Measurements from ENCODE around the gene RHOXF2.
"Not testable (repeated sequence)": the region's sequence is repeated elsewhere in the genome, so short reads cannot be mapped to it uniquely, and the experiment has no call there.

Gene RHOXF2

GRCh38 chrX:120147537-120147936 lies 10.9 kb upstream of the RHOXF2 start:
- DNase-seq (ENCODE audit: low read depth), result no peak
- no peak for TF ChIP-seq CTCF (conservative IDR thresholded peaks at IDR 0.05; ENCODE audit: control insufficient read depth, insufficient read depth, low read depth, low read length)
- no peak overlapping the region for H3K4me3 ChIP-seq (ENCODE audit: control insufficient read depth, low read depth, low read length)

DNA sequence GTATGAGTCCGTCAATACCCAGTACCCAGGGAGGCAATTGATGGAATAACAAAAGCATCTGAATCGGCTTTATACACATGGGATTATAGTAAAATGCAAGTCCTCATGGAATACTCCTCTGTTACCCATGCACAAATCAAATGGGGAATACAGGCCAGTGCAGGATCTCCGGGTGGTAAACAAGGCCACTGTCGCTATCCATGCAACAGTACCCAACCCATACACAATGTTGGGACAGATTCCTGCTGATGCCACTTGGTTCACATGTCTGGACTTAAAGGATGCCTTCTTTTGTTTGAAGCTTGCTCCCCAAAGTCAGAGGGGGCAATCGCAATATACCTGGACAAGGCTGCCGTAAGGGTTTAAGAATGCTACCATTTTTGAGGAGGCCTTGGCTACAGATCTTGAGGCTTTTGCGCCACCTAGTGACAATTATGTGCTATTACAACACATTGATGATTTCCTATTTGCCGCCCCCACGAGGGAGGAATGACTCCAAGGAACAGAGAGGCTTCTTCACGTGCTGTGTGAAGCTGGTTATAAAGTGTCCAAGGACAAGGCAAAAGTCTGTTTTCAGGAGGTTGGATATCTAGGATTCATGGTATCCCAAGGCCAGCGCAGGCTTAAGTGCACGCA lies 8.2 kb upstream of the RHOXF2 start:
- DNase-seq (ENCODE audit: low read depth); H3K4me3 ChIP-seq (ENCODE audit: control insufficient read depth, low read depth, low read length): not testable (repeated sequence)

- DNase-seq (ENCODE audit: low read depth); H3K4me3 ChIP-seq (ENCODE audit: control insufficient read depth, low read depth, low read length): not testable (repeated sequence)
Measured at GRCh38 chrX:120159086-120159485, 673 bp downstream of the RHOXF2 start.

- DNase-seq (ENCODE audit: low read depth); H3K4me3 ChIP-seq (ENCODE audit: control insufficient read depth, low read depth, low read length): not testable (repeated sequence)
Measured at GRCh38 chrX:120193254-120193653, 34.8 kb downstream of the RHOXF2 start.

DNA sequence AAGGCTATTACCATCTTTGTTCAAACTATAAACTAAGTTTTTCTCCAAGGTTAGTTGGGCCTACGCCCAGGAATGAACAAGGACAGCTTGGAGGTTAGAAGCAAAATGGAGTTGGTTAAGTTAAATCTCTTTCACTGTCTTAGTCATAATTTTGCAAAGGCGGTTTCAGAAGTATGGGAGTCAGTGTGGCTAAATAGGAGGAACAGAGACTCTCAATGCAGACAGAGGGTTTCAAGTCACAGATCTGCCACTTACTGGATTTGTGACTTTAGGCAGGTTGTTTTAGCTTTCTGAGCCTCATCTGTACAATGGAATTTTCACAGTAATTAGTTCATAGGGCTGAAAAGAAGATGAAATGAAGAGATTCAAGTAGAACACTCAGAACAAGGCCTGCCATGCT lies 35.3 kb downstream of the RHOXF2 start:
- DNase-seq (ENCODE audit: low read depth), result not testable (repeated sequence)

DNA sequence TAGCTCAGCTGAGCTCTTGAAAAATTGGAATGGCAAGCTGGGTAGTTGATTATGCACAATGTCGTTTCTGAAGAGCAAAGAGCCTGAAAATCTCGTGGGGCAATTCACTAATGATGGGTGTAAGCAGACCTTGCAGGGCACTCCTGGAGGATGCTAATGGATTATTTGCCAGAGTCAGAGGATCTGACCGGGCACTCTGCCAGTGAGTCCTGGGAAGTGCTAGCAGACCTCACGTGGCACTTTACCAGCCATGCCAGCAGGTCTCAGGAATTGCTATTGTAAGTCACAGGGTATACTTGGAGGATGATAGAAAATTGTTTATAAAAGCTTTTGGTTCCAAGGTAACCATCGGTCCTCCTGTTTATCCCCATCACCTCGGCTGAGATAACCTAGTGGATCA lies 37.4 kb downstream of the RHOXF2 start:
- not testable (repeated sequence) for DNase-seq (ENCODE audit: low read depth); H3K4me3 ChIP-seq (ENCODE audit: control insufficient read depth, low read depth, low read length)

More for the DNA sequence above, 35.3 kb downstream of the RHOXF2 start:
- not testable (repeated sequence) for H3K4me3 ChIP-seq (ENCODE audit: control insufficient read depth, low read depth, low read length)

GRCh38 chrX:120196626-120197283 lies 38.3 kb downstream of the RHOXF2 start:
- not testable (repeated sequence) for H3K4me3 ChIP-seq (ENCODE audit: control insufficient read depth, low read depth, low read length); DNase-seq (ENCODE audit: low read depth)

DNA sequence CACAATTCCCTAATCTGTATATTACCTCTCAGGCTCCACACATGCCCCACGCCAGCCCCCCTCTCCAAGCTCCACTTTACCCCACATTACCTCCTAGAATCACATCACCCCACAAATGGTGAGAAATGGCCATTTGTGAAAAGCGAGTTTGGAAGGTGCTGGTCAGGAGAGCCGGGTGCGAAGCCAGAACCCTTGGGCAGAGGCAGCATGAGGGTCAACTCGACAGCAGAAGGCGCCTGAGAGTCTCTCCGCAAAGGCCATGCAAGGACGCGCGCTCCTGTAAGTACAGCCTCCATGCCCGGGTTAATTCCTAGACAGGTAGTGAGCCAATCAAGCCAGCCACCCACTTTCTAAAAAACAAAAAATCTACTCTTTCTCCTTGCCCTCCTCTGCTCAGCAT lies 42.4 kb downstream of the RHOXF2 start:
- no peak overlapping the region for H3K4me3 ChIP-seq (ENCODE audit: control insufficient read depth, low read depth, low read length)
- no peak for DNase-seq (ENCODE audit: low read depth)
- TF ChIP-seq CTCF (conservative IDR thresholded peaks at IDR 0.05; ENCODE audit: control insufficient read depth, insufficient read depth, low read depth, low read length), result no peak

GRCh38 chrX:120205816-120206753 lies 47.7 kb downstream of the RHOXF2 start:
- no peak for DNase-seq (ENCODE audit: low read depth)
- TF ChIP-seq CTCF (conservative IDR thresholded peaks at IDR 0.05; ENCODE audit: control insufficient read depth, insufficient read depth, low read depth, low read length), result no peak
- no peak overlapping the region for H3K4me3 ChIP-seq (ENCODE audit: control insufficient read depth, low read depth, low read length)

All from fibroblast of mammary gland (primary cell).